GM19467 (cell line): ENCODE results near the gene RRP1.
A peak's percentile ranks its signal among the peaks of the same experiment; 100 is the strongest.

Experiments used
- ATAC-seq: cut with Tn5 transposase; IDR thresholded peaks from one replicate; pipeline ENCODE4 v1.9.1; 2021; ENCODE audit warnings: mild to moderate bottlenecking, moderate library complexity; ENCODE audit not compliant: unreplicated experiment

The RRP1 gene

DNA sequence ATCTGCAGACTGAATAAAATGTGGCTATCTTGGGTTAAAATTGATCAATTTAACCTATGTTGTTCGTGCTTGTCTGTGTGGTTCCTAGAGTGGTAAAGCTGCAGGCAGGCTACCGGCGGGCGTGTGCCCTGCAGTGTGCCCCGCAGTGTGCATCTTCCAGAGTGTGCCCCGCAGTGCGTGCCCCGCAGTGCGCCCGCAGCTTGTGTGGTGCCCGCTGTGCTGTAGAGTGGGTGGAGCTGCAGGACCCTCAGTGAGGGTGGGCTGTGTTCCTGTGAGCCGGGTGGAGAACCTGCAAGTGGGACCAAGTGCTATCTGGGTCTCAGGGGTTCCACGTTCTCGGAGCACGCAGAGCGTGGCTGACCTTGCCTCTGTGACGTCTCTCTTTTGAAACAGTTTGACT lies 10.7 kb downstream of the RRP1 start:
- no peak for ATAC-seq

DNA sequence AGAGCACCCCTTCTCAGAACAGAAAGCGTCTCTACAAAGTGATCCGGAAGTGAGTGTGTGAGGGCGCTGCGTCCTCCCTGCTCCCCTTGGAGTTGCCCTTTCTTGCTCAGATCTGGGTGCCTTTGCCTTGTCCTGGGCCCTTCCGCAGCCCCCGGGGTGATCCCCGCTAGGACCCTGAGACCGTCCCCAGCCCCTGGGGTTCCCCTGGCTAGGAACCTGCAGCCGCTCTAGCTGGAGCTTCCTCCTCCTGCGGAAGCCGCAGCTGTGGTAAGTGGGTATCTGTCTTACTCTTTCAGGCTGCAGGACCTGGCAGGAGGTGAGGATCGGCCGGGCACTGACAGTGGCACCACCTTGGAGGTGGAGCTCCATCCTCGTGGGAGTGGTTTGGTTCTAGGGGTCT lies 11.2 kb downstream of the RRP1 start:
- ATAC-seq: no peak

DNA sequence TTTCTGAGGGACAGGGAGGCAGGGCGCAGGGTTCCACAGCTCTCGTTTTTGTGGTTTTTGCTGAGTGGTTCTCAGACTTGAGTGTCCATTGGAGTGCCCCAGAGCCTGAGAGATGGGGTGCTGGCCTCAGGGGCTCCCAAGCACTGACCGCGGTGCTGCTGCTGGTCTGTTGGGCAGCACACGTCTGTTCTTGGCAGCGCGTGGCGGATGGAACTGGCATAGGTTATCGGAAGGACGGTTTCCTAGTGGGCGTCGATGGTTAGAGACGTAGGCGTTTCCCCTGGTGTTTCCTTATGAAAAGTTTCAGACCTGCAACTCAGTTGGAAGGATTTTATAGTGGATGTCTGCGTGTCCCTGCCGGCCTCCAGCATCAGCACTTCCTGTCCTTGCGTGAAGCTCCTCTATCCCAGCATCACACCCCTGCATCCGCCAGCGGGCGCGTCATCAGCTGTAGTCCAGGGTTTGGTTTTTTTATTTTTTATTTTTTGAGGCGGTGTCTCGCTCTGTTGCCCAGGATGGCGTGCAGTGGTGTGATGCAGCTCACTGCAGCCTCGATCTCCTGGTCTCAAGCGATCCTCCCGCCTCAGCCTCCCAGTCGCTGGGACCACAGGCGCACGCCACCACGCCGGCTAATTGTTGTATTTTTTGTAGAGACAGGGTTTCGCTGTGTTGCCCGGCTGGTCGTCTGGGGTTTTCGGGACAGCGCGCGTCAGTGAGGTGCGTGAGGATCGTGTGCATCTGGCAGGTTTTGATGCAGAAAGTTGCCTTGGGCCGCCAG lies 11.8 kb downstream of the RRP1 start:
- ATAC-seq: no peak

DNA sequence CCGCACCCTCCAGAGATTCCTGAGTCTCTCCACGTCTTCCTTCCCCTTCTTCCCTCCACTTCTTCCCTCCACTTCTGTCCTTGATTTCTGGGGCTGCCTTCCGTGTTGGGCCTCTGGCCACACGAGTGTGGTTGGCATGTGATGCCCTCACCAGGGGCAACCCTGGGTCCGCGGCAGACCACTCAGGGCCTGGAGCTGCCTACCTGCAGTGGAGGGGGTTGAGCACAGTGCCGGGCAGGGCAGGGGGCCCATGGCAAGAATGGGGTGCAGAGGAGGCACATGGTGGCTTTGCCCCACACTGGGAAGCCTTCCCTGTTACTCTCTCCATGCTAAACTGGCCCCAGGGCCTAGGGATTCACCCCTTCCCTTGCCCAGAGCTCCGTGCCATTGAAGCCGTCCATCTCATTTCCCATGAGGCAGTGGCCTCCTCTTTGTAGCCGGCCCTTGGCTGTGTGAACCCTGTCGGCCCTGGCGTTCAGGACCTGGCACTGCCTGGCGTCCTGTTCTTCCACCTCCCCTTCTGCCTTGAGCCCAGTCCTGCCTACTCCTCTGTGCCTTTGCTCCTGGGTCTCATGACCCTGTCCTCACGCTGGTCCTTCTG lies 13.4 kb downstream of the RRP1 start:
- ATAC-seq: no peak

DNA sequence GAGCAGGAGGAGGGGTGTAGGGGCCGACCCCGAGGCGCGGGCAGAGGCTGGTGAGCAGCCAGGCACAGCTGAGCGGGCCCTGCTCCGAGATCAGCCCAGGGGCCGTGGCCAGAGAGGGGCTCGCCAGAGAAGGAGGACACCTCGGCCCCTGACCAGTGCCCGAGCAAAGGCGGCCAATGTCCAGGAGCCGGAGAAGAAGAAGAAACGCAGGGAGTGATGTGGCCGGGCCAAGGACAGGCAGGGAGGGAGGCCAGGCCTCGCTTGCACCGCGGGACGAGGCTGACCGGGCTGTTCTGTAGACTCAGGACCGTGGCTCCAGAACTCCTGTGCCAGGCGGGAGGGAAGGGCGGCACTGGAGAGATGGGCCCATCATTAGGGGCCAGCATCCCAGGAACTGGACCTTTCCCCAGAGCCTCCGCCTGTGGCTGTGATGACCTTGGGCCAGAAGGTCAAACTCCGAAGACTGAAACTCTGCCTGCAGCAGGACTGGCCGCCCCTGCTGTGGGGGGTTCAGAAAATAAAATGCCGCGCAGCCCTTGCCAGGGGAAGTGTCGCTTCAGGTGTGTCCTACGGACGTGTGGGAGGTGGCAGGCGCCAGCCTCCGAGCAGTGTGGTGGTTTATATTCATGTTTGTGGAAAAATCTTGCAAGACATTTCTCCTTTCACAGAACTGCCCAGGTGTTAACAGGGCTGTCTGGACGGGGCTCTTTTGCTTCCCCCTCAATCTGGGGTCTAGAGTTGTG lies 14.4 kb downstream of the RRP1 start:
- ATAC-seq: no peak

DNA sequence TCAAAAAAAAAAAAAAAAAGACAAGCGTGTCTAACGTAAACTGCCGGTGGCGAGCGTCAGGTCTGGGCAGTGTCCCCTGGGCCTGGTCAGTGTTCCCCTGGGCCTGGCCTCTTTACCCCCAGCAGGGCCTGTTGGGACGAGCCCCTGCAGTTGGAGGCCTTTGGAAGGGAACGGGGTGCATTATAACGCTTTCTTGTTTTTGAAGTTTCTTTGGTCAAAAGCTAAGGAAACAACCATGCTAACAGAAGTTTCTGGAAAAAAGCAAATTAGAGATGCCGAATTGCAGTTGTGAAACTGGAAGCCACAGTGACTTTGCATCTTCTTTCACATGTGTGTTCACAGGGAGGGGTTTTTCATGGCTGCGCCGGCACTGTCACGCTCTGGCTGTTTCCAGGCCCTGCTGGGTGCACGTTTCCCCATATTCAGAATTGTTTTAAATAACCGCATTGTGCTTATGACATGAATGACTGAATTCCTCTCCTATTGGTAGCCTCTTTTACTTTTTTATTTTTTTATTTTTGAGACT lies 16.0 kb downstream of the RRP1 start:
- peak; percentile 75 for ATAC-seq

DNA sequence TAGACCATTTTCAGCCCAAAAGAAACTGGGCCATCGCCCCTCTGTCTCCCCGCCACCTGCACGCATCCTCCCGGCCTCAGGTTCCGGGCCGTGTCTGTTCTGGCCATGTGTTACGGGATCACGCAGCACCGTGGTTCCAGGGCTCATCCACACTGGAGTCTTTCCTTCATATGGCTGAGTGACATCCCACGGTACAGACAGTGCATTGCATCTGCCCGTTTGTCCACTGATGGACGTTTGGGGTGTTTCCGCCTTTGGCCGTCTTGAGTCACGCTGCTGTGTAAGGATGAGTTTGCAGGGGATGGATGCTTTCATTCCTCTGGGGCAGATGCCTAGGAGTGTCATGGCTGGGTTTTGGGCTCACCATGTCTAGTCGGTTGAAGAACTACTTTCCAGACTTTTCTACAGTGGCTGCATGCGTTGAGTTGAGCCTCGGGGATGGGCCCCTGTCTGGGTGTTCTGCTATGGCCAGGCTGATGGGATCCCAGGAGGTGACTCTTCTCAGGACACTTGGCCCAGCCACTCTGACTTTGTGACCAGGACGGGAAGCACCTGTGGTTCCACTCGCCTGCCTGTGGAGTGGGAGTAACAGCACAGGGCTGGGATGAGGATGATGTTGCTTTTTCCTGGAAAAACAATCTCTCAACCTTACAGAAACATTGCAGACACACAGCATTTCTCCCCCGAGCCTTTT lies 16.8 kb downstream of the RRP1 start:
- ATAC-seq: no peak

DNA sequence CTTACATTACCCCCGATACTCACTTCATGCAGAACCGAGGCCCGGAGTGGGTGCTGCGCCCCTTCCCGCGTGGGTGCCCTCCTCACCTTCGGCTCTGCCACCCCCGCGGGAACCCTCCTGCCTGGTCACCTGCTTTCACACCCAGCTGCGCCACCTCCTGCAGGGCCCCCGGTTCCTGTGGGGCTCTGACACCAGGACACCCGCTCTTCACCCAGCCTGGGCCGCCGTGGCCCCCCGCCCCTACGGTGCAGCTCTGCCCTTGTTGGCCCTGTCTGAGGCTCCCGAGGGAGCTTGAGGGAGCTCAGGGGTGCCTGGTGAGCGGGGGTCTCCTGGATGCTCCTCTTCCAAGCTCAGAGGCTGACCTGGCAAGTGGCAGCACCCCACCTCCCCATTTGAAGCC lies 19.0 kb downstream of the RRP1 start:
- no peak for ATAC-seq

DNA sequence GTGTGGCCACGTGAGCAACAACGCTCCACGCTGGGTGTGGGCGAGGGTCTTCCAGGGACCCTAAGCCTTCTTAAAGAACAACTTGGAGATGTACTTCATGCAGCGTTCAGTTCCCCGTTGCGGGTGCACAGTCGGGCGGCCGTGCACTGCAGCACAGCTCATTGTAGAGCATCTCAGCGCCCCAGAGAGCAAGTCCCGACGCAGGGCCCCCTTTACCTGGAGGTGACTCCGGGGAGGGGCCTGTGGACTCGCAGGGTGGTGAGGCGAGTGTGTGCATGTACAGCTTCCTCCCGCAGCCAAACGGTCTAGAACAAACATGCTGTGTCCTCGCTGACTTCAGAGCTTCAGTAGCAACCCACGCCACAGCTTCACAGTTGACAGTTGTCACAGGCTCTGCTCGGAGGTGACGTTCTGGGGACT lies 19.5 kb downstream of the RRP1 start:
- ATAC-seq: no peak

DNA sequence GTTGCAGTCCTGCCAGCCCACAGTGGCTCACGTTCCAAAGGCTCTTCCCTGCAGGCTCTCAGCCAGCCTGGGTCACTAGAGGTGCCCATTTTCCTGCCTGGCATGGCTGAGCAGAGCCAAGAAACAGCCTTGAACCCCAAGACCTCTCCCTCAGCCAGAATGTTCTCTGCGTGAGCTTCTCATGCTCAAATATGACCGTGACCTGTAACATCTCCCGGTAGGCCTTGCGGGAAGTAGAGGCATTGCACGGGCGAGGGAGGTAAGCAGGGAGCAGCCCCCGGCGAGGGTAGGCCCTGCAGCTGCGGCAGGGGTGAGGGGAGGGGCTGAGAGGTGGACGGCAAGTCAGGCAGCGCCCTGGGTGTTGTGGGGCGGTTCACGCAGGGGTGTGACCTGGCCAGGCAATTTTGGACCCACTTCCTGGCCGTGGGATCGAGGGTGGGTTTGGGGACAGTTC lies 20.0 kb downstream of the RRP1 start:
- no peak for ATAC-seq

DNA sequence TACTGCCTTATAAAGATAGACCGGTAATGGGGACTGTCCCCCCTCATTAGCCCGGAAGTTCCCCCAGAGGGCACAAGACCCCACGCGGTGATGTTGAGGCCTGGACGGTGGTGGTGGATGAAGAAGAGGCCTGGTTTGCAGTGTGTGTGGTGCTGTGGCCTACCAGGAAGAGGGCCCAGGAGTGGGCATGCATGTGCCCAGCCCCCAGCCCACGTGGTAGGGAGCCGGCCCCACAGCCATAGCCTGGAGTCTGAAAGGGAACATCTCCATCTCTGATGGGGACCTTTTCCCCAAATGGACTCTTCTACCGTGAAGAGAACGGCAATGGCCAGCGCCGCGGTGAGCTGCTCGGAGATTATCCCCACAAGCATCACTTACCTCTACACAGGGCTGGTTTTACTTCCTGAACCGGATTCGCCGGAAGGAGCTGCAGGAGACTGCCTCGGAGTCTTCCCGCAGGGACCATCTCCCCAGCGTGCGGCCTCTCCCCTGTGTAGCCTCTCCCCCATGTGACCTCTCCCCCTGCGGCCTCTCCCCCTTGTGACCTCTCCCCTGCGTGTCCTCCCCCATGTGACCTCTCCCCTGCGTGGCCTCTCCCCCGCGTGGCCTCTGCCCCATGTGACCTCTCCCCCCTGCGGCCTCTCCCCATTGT lies 20.6 kb downstream of the RRP1 start:
- ATAC-seq: no peak

DNA sequence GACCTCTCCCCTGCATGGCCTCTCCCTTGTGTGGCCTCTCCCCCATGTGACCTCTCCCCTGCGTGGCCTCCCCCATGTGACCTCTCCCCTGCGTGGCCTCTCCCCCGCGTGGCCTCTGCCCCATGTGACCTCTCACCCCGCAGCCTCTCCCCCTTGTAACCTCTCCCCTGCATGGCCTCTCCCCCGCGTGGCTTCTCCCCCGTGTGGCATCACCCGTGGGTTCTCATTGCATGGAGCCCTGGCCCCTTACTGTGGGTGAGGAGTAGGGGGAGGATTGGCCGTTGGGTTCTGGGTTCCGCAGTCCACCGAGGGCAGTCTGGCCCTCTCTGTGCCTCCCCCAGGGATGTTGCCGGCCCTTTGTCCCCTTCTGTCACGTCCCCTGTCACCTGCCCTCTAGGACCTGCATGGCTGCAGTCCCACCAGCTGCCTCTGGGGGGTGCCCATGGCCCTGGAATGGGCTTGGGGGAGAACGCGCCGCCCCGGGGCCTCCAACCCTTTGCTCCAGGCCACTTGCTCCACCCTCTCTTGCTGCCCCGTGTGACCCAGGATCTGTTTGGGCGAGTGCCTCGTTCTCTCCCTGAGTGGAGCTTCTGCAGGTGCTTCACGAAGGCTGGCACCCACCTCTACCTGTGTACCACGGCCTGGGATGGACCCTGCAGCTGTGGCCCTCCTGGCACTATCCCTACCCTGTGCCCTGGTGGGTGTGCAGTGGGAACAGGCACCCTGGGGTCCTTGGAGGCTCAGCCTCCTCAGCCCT lies 21.3 kb downstream of the RRP1 start:
- ATAC-seq: peak; percentile 46

DNA sequence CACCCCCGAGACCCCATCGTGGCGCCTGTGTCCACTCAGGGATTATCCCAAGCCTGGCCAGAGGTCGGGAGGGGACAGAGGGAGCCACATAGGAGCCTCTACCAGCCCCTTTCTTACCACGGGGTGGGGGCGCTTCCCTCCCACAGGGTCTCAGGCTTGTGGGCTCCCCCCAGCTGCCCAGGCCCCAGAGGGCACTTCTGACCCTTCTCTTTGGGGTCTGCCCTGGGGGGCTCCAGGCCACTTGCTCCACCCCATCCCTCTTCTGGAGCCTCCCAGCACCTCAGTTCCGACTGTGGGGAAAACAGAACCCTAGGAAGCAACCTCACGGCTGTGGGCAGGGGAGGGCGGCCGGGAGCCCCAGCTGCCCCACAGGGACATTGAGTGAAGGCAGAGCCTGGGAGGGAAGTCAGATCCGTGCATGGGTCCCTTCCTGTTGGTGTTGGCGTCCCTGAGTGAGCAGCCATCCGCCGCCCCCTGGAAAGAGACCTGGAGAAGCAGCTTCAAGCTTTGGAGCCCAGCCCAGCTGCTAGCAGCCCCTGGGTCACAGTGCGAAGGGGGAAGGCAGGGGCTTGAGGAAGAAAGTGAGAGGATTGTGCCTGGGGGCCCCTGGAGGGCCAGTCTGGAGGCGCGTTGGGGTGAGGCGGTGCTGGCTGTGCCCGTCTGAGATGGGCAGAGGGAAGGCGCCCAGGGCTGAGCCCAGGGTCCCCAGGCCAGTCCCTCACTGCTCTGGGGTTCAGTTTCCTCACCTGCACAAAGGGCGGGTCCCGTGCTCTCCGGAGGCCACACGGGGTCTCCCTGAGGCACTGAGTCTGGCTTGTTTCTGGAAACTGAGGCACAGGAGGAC lies 22.1 kb downstream of the RRP1 start:
- ATAC-seq: no peak

DNA sequence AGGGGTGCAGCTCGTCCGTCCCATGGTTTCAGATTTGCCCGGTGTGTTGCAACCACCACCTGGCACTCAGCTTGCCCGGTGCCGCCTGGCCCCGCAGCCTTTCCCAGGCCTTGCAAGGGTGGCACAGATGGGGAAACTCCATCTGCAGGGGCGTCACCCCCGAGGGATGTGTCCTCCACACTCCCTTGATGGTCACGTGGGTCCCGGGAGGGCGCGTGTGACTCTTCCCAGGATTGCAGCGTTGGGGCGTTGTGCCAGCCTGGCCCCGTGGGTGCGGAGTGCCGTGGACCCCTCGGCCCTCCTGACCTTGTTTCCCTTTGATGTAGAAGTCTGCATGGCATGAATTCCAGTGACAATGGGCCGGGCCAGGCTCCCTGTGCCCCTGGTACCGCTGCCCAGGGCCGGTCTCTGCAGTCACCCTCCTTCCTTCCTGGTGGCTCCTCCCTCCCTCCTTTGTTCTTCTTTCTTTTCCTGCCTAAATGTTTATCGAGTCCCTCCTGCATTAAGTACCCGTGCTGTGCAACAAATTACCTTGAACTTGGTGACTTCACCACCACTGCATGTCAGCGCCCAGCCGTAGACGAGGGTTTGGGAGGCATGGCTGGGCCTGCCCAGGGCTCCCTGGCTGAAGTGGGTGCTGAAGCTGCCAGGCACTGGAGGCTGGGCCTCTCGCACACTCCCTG lies 22.9 kb downstream of the RRP1 start:
- ATAC-seq: no peak

DNA sequence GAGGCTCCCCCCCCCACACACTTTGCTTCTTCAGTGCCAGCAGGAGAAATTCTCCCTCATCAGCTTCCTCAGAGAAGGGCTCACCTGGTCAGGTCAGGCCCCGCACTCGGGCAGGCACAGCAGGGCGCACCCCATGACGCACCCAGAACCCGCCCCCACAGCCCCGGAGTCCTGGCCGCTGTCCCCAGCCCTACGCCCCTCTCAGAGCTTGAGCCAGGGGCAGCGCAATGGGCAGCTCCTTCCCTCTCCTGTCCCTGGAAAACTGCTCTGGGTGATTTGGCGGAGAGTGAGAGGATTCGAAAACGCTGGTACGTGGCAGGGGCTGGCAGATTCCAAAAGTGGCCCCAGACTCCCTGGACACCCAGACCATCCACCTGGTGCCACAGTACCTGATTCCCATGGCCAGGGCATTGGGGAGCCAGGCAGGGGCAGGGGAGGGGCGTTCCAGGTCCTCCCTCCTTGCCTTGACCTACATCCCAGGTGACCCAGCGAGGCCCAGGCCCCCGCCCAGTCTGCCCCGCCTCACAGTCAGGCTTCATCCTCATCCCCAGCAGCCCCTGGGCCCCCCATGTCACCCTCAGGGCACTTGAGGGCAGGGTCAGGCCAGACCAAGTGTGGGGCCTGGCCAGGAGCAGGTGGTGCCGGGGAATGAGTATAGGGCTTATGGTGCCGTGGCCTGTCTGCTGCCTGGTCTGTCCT lies 23.7 kb downstream of the RRP1 start:
- no peak for ATAC-seq

DNA sequence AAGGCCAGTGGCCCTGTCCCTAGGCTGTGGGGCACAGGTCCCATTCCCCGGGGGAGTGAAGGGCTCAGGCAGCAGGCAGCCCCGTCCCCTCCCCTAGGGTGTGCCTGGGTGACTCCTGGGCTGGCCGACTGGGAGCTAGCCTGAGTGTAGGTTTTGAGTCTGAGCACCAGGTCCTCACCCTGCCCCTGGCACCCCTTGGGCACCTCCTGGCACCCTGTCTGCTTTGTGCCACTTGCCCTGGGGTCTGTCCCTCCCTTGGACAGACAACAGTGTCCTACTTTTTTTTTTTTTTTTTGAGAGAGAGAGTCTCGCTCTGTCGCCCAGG lies 24.2 kb downstream of the RRP1 start:
- no peak for ATAC-seq

DNA sequence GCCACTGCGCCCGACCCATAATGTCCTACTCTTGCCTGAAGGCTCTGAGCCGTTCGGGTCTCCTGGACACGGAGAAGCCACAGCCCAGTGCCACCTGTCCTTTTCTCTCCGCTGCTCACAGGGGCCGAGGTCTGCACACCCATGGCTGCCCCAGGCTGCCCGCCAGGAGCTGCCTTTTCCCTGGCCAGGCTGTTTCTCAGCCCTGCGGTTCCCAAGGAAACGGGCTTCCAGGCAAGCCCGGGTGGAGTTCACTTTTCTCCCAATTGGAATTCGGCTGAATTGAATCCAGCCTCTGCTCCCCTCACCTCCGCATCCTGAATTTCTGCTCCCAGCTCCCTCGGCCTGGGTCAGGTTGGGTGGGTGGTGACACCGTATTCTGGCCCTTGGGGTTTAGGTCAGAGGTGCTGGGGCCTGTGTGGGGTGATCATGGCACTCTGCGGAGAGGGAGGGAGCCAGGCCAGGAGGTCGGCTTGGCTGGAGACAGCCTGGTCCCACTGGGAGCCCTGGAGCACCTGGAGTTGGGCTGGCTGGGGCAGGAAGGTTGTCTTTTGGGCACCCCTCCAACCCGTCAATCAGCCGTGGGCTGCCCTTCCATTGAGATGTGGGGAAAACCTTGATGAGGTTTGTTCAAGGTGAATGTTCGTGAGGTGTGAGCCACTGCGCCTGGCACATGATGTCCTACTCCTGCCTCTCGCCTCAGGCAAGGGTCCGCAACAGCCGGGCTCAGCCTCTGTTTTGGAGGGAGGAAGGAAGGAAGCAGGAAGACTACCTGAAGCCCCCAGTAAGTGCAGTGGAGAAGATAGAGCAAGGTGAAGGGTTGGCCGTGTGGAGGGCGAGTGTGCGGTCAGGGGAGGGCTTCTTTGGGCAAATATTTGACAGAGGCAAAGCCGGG lies 25.1 kb downstream of the RRP1 start:
- ATAC-seq: no peak
